Activated CD4-positive, CD25-positive, alpha-beta regulatory T cell treated with anti-CD3 and anti-CD28 coated beads, Interleukin-2, amount 50 U/mL, for 16 hours (primary cell): Measurements from ENCODE around the gene KLK11.

Experiments used
- DNase-seq: peaks from one replicate; pipeline ENCODE4 v3.0.0-alpha.2; 2020; ENCODE audit warnings: low read depth, low spot score

Gene KLK11

DNA sequence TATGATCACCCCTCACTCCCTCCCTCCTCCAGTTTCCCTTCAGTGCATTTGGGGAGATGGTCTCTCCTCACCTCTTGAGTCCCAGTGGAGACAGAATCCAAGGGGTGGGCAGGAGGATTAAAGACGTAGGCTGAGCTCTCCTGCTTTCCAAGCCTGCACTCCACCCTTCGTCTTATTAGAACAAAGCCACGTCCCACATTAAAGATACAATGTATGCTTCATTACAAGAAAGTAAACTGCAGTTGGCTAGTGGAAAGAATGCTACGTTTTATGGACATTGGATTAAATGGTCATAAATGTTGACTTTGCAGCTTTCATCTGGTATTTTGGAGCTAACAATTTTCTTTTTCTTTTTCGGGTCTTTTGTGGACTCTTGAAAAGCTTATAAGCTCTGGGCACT lies 1.5 kb upstream of the KLK11 start:
- DNase-seq = no peak

DNA sequence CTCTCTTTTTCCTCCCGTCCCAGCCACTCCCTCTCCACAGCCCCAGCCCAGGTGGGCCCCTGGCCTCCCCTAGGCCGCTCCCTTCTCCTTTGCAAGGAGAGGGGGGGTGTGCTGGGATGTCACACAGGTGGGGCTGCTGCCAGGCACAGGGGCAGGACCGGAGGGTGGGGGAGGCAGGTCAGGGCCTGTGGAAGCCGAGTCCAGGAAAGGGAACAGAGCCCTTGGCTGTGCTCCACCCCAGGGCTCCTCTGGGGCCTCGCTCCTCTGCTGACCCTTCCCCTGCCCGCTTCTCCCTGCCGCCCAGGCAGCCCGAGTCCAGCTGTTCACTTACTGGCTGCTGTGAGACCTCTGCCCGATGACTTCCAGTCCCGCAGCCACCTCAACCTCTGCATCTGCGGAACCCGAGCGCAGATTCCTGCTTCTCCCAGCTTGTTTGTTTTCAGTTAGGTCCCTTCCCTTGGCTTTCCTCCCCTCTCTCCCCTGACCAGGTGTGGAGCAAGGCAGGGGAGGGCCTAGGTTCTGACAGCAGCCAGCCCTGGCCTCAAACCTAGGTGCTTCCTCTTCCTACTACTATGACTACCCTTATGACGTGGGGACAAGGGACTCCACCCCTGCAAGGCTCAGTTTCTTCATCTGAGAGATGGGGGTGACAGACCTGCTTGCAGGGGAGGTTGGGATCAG lies 850 bp upstream of the KLK11 start:
- DNase-seq = no peak

DNA sequence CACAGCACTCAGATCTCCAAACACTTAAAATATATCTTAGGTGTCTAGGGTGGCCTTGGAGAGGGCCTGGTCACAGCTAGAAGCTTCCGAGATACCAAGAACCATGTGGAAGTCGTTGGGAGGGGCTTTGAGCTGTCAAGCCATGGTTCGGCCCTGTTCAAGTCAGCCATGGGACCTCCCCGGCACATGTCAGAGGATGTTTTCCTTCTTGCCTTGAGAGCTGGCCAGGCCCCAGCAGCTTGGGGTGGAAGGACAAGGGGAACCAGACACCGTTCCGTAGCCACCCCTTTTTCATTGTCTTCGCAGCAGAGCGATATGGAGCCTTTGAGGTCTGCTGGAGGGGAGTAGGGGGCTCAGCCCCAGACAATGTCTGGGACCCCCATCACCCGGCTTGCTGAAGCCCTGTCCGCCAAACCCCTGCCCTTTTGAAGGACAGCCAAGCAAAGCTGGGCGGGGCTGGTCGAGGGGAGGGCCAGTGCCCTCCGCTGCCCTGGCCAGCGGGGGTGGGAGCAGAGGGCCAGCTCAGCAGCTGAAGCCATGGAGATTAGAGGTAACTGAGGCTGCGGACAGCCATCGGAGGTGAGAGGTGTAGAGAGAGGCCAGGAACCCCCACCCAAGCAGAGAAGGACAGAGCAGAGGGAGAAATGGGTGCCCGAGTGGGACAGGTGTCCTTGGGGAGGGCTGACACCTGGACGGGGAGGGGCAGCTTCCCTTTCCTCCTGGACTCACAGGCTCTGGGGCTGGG lies 435 bp downstream of the KLK11 start:
- DNase-seq = no peak

DNA sequence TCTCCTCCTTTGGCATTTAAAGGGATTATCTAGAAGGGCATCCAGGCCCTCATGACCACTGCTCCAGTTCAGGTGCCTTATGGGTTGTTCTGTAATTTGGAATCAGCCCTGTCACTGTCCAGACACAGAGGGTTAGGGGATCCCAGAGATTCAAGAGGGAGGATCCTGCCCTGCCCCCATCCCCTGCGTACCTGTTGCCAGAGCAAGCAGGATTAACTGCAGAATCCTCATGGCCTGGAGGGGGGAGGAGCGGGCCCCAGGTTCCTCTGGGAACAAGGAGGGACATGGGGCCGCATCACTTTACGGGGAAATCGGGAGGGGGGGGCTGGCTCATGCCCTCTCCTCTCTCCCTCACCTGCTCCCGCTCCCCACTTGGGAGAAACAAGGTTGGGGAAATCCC lies 1.0 kb downstream of the KLK11 start:
- no peak for DNase-seq

DNA sequence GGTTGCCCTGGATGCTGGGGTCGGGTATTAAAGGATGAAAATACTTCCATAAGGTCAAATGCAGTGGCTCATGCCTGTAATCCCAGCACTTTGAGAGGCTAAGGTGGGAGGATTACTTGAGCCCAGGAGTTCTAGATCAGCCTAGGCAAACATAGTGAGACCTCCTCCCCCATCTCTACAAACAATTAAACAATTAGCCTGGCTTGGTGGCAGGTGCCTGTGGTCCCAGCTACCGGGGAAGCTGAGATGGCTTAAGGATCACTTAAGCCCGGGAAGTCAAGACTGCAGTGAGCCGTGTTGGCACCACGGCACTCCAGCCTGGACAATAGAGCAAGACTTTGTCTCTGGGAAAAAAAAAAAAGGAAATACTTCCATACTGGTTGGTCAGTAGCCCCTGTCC lies 1.5 kb downstream of the KLK11 start:
- no peak for DNase-seq

DNA sequence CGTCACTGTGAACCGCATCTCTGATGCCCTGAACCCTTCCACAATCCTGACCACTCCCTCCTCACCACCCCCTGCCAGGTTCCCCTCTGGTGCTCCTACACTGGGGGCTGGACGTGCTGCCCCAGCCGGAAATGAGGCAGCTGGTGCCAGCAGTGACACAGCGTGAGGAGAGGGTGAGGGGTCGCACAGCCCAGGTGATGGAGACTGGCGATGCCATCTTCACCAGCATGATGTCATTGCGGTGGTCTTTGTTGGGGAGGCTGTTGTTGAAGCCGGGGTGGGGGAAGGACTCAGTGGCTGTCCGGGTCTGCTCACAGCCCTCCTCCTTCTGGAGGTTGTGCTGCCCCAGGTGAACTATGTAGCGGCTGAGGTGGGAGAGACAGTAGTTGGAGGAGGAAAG lies 2.5 kb downstream of the KLK11 start:
- no peak for DNase-seq

DNA sequence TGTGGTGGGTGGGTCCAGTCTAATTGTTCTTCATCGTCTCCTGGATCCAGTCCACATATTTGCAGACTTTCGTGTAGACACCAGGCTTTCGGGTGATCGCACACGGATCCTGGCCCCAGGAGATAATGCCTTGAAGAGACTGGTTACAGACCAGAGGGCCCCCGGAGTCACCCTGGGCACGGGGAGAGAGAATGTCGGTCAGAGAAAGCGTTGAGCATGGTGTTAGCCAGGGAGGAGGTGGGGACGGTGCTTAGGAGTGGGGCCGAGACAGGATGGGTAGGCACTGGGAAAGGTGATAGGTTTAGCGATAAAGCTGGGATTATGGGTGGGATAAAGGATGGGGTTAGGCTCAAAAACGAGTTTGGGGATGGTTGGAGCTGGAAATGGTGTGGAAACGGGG lies 3.9 kb downstream of the KLK11 start:
- no peak for DNase-seq

DNA sequence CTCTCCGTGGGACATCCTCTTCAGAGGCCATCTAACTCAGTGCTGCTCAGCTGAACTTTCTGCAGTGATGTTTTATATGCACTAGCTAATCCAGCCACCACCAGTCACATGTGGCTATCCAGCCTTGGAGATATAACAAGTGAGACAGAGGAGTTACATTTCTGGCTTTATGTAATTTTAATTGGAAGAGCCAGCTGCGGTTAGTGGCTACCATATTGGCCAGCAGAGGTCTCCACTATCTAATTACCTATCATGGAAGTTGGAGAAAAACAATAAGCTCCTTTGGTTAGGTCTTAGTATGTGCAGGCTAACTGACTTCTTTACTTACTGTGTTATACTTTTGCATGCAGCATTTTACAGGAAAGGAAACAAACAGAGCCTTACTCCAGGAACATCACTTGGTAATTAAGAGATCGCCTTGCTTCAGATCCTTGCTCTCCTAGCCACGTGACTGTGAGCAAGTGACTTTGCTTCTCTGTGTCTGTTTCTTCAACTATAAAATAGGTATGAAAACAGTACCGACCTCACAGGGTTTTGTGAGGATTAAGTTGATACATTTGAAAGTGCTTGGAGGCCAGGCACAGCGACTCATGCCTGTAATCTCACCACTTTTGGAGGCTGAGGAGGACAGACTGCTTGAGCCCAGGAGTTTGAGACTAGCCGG lies 5.3 kb downstream of the KLK11 start:
- DNase-seq = no peak

DNA sequence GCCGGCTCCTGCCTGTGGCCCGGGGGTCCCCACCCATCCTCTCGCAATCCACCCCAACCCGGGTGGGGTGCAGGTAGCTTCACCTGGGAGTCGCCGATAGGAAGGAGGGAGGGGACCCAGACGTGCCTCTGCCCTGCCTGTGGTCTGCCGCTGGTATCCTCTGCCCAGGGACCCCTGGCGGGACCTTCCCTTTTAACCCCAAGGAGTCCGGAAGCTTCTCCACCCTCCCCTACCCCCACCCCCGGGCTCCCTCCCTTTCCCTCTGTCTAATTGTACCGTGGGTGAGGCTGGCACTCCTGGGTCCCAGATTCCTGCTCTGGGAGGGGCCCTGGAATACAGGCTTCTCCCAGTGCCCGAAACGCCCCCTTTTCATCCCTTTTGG lies 6.9 kb downstream of the KLK11 start, which contains the start of gene KLK10:
Gene KLK10, minus strand, starts transcription at position 166 of the 382 bp plus-strand sequence. CDS start 579 bp downstream, outside the sequence.
- DNase-seq = no peak

DNA sequence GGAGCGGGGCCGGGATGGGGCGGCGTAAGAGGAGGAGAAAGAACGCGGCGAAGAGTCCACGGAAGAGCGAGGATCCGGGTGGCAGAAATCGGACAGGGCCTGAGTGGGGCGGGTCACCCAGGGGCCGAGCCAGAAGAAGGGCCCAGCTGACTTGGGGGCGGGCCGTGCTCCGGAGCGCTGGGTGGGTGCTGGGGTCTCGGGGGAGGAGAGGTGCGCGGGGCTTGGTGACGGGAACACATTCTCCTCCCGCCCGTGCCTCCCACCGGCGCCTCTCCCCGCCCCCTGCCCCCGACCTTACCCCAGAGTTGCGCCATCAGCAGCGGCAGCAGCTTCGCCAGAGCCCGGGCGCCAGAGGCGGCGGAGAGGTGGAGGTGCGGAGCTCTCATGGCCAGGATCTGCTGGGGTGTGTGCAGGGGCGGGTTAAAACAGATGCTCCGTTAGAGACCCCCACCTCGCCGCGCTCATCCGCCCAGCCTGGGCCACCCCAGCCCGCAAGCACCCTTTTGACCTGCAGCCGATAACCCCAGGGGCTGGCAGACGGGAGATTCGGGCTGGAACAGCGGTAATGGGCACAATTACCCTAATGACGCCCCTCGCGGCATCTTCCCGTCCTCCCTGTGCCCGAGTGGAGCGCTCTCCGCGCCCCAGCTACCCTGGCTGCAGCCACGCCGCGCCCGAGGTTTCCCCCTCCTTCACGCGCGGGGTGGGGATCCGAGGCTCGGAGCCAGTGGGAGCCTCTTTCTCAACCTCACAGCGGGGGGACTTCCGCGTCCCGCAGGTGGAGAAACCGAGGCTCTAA lies 7.5 kb downstream of the KLK11 start:
- DNase-seq = no peak

DNA sequence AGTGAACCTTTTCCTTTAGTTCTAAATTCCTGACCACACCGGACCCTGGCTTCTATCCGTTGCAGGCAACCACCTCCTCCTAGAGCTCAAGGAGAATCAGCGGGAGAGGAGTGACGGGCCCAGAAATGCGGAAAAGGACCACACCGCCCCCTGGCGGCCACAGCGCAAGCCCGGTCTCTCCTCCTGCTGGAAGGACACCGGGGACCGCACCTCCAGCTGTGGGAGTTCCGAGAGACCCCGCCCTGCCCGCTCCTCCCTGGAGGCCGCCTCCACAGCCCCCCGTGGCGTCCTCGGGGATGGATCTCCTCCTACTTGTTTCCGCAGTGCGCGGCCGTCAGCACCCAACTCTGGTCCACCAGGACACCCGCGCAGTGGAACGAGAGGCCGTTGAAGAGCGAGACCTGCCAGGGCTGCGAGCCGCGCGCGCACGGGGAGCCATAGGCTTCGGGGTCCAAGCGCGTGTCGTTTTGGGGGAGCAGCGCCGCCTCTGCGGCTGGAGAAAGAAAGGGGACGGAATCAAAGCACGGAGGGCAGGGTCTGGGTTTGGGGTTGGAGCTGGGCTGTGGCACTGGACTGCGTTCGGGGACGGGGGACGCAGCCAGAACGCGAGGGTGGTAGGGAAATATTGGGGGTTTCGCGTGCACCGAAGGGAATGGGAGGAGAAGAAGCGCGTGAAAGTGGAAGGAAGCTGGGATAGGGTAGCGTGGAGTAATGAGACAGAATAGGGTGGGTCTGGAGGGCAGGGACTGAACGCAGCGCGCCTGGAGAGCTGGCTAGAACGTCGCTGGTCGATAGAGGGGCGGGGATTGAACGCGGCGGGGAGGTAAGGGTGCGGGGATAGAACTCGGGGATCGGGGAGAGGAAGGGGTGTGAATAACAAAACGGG lies 9.4 kb downstream of the KLK11 start:
- DNase-seq = peak; percentile 16

DNA sequence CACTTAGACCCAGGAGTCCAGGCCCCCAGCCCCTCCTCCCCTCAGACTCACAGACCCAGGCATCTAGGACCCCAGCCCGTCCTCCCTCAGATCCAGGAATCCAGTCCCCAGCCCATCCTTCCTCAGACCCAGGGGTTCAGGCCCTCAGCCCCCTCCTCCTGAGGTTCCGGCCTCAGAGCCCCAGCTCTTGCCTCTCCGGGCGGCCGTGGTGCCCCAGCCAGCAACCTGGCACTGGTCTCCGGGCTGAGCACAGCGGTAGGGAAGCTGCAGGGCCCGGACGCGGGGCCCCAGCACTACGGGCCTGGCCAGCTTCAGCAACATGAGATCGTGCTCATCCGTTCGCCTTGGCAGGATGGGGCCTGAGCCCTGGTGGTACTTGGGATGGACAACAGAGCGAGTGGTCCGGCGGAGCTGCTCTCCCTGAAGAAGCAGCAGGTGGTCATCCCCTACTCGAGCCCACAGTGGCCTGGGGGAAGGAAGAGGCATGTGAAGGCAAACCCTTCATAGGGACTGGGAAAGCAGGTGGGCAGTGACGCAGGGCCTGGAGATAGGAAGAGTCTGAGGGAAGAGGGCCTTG lies 10.6 kb downstream of the KLK11 start:
- no peak for DNase-seq

DNA sequence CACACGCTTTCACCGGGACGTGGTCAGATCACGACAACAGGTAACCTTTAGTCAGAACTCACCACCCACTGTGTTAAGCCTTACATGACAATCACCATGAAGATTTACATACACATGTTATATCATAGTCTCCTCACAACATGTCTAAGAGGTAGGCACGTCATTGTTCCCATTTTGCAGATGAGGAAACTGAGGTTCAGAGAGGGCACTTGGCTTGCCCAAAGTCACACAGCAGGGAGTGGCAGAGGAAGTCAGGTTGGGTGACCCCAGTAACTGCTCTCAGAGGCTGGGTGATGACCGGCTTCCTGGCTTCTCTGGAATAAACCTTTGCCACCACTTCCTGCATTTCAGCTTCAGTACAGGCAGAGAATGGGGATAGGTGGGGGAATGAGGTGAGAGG lies 12.2 kb downstream of the KLK11 start:
- DNase-seq = no peak

DNA sequence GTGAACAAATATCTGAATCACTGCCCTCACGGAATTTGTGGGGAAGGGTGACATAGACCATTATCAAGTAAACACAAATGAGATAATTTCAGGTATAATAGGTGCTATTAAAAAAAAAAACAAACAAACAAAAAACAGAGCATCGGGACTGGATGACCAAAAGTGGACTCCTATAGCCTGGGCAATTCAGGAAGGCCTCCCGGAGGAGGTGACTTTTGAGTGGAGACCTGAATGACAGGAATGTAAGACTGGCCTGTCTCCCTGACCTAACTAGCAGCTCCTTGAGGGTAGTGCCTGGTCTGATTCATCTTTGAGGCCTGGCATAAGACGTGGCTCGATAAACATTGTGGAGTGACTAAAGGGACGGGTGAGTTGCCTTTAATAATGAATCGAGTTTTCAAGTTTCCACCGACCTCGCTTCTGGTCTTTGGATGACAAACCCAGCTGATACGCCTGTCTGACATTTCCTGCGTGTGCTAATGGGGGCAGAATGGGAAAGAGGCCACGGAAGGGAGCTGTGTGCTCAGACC lies 13.7 kb downstream of the KLK11 start:
- no peak for DNase-seq

DNA sequence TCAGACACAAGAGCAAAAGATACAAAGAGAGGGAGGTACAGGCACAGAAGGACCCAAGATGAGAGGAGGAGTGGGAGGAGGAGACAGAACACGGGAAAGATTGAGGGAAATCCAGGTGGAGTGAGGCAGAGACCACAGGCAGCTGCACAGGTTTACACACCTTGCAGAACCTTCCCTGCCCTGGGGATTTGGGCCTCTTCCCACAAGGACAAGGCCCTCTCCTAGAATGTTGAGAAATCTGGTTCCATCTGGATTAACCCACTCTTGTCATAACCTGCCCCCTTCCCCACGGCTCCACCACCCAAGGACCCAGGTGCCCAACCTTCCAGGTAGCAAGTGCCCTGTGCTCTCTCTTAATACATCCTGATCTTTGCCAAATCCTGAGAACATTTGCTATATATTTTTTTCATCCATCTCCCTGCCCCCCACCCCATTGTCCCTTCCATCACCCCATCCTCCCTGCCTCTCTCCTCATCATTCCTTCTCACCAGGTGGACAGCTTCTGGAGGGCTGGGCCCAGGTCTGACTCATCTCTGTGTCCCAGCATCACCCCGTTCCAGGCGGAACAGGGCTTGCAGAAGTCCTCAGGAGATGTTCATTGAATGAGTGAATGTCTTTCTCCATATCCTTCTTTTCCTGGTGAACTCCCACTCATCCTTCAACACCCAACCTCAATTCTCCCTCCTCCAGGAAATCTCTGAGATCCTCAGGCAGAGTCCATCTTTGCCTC lies 16.2 kb downstream of the KLK11 start:
- DNase-seq = no peak

DNA sequence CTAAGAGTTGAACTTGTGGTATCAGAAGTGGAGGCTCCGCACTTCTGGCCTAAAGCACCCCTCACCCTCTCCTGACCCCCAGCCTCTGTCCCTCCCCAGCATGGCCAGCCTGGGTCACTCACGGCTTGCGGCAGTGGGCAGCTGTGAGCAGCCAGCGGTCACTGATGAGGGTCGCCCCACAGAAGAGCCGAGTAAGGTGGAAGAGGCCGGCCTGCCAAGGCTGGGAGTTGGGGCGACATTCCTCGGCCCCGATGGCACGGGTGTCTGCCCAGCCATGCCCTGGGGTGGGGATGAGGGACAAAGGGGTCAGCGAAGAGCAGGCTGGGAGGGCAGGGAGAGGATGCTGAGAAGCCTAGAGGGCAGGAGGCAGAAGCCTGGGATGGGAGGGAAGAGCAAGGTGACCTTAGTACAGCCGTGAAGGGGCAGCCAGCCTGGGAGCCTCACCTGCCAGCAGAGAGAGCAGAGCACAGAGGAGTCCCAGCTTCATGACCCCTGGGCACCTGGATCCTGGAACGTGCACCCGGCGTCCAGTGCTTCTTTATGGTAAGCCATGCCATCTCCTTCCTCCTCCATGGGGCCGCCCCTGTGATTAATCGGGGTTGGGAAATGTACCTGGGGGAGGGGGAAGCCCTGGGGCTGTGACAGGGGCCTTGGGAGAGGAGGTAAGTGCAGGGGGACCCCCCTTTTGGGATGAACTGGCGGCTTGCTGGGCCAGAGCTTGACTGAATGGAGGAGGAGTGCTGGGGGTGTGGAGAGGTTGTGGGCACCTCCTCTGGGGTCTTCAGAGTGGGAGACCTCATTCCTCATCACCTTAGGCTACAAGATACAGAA lies 17.1 kb downstream of the KLK11 start:
- DNase-seq = no peak

DNA sequence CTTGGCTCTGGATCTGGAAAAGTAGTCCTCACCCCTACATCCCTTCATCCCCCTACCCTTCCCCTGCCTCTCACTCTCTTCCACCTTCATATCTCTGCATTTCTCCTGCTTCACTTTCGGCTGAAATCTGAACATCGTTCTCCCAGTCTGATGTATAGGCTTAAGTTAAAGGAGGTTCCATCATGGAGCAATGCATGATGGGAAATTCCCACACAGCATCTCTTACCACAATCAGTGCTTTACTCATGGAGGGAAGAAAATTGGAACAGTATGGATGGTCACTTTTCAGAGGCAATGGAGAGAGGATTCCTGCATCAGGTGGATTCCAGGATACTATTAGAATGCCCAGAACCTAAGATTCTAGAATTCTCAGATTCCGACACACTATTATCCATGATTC lies 18.9 kb downstream of the KLK11 start:
- no peak for DNase-seq

DNA sequence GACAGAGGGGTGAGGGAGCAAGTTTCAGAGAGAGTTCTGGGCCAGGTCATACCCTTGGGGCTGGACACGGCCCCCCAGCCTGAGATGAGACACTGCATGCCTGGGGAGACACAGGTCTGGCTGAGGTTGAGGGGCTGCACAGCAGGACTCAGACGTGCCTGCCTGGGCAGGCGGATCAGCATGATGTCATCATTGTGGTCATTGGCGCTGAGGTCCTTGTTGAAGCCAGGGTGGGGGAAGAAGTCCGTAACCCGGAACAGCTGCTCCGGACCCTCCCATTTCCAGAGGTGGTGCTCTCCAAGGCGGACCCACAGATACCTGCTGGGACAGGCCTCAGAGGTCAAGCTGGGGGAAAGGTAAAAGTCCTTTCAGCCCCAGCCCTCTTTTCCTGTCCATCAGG lies 20.0 kb downstream of the KLK11 start:
- DNase-seq = no peak

DNA sequence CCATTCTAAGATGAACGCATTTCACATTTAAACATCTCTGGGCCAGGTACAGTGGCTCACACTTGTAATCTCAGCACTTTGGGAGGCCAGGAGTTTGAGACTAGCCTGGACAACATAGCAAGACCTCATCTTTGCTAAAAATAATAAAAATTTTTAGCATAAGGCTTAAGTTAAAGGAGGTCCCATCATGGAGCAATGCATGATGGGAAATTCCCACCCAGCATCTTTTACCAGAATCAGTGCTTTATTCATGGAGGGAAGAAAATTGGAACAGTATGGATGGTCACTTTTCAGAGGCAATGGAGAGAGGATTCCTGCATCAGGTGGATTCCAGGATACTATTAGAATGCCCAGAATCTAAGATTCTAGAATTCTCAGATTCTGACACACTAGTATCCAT lies 21.2 kb downstream of the KLK11 start:
- no peak for DNase-seq
